Kidney (tissue), 14 donors: Measurements from ENCODE around the gene WDFY4. TPM values are rescaled to one million over a fixed set of nuclear protein-coding genes. Genes with fewer than 3 reads are reported as not detected.

Experiments used
- DNase-seq, 5 donors: peaks; one replicate each; pipeline ENCODE4 v3.0.0-alpha.2; 2013 to 2020
- FAIRE-seq: peaks from 2 replicates; lab custom pipeline; 2012; peaks lifted over from hg19 to GRCh38; lab: Jason Lieb, UNC
- H3K27ac ChIP-seq, 2 donors: one replicate each; pipeline ENCODE4 v1.7.0; 2013; ENCODE audit warnings: low read depth in 2 of 2, low read length in 2 of 2, inconsistent platforms in 1 of 2
- H3K27me3 ChIP-seq: one replicate; pipeline ENCODE4 v1.7.1; 2013; ENCODE audit warnings: low read length, inconsistent platforms; ENCODE audit not compliant: control insufficient read depth, insufficient read depth
- H3K36me3 ChIP-seq, 3 donors: one replicate each; pipeline versions ENCODE4 v1.7.0 to v1.7.1; 2013; ENCODE audit warnings: low read length in 3 of 3, control low read depth in 1 of 3, inconsistent platforms in 1 of 3; ENCODE audit not compliant: insufficient read depth in 3 of 3, control insufficient read depth in 2 of 3
- H3K4me1 ChIP-seq, 3 donors: one replicate each; pipeline versions ENCODE4 v1.7.0 to v1.7.1; 2013; ENCODE audit warnings: low read length in 3 of 3, inconsistent platforms in 1 of 3, low read depth in 1 of 3; ENCODE audit not compliant: control insufficient read depth in 2 of 3, insufficient read depth in 2 of 3
- H3K4me3 ChIP-seq, 3 donors: one replicate each; pipeline versions ENCODE4 v1.7.0 to v1.8.1; 2013; ENCODE audit warnings: low read length in 3 of 3, control low read depth in 1 of 3, inconsistent platforms in 1 of 3
- H3K9ac ChIP-seq, 3 donors: one replicate each; pipeline versions ENCODE4 v1.7.0 to v1.7.1; 2013; ENCODE audit warnings: low read length in 3 of 3, control low read depth in 1 of 3, inconsistent platforms in 1 of 3
- H3K9me3 ChIP-seq, 3 donors: one replicate each; pipeline versions ENCODE4 v1.7.0 to v1.7.1; 2013; ENCODE audit warnings: low read length in 3 of 3, control low read depth in 1 of 3, inconsistent platforms in 1 of 3; ENCODE audit not compliant: control insufficient read depth in 2 of 3, insufficient read depth in 1 of 3
- intact Hi-C: fragments of 100-400 bp; cut with DNase I; formaldehyde crosslinking; loops from one replicate; pipeline ENCODE4 v1.11.1; 2022
- polyA plus RNA-seq: library from polyadenylated mRNA; stranded (reverse); fragments of 350-450 nt; fragmentation: Illumina TruSeq; extraction: RNeasy Lipid Tissue Mini Kit (QIAGEN cat#74804); gene quantifications from one replicate; pipeline ENCODE4 v1.2.3, GENCODE V29; 2014; ENCODE audit warnings: low read depth, low replicate concordance; ENCODE audit not compliant: insufficient read depth
- total RNA-seq: library from RNA; stranded (reverse); fragmentation: NEBNext Ultra II Directional; extraction: Animal tissue kit (Norgen Biotek cat#: 25700); gene quantifications from one replicate; pipeline ENCODE4 v1.2.1, GENCODE V29; 2021
- TF ChIP-seq, protein P1 (sequence below): IDR thresholded peaks from 3 replicates; pipeline ENCODE4 v1.5.1; 2012; ENCODE audit warnings: mild to moderate bottlenecking, moderate library complexity, borderline replicate concordance; ENCODE audit not compliant: insufficient read depth; ENCODE audit errors: extremely low read depth
- donor health status: control.
- donor health status: control.
- donor health status: control.
- donor health status: control.
- donor health status: control.
- donor health status: DM: yes; HTN: yes; CAD: no.
- donor health status: Normal renal cell carcinoma (clear cell type).

Gene WDFY4
- total and polyA plus RNA-seq, 2 donors from 2014 or later, result 1.7 to 13.3 TPM

DNA sequence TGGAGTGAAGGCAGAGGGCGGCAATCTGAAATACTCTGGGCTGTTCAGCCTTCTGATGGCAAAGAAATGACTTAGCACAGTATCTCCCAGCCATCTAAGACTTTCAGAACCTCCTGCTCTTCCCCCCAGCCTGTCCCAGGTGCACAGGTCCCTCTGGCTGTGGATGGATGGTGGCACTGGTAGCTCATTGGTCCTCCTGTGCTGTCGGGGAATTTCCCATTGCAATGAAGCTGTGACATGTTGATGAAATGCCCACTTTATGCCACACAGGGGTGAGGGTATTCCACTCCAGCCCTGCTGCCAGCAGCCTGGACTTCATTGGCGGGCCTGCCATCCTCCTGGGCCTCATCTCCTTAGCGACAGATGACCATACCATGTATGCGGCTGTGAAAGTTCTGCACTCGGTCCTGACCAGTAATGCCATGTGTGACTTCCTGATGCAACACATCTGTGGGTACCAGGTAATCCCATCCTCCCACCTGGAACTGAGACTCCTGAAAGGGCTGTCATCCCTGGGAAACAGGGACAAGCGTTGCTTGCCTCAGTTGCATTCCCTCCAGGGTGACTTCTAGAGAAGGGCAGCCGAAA lies 105.9 kb downstream of the WDFY4 start:
- Histone ChIP-seq H3K9me3 (no peaks in the 10 kb centered on the region), H3K4me1 (peaks cover 0 to 2% (median 0%) of the 10 kb centered on the region in 3 donors), H3K27me3 (no peaks in the 10 kb centered on the region), H3K36me3 (no peaks in the 10 kb centered on the region), H3K9ac (no peak overlapping the region), H3K4me3 (no peak overlapping the region), H3K27ac (no peak overlapping the region)
- FAIRE-seq (no peak), DNase-seq (no peak)
- intact Hi-C loops, result no loop called here
- TF ChIP-seq, protein P1, sequence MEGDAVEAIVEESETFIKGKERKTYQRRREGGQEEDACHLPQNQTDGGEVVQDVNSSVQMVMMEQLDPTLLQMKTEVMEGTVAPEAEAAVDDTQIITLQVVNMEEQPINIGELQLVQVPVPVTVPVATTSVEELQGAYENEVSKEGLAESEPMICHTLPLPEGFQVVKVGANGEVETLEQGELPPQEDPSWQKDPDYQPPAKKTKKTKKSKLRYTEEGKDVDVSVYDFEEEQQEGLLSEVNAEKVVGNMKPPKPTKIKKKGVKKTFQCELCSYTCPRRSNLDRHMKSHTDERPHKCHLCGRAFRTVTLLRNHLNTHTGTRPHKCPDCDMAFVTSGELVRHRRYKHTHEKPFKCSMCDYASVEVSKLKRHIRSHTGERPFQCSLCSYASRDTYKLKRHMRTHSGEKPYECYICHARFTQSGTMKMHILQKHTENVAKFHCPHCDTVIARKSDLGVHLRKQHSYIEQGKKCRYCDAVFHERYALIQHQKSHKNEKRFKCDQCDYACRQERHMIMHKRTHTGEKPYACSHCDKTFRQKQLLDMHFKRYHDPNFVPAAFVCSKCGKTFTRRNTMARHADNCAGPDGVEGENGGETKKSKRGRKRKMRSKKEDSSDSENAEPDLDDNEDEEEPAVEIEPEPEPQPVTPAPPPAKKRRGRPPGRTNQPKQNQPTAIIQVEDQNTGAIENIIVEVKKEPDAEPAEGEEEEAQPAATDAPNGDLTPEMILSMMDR, result no peak

DNA sequence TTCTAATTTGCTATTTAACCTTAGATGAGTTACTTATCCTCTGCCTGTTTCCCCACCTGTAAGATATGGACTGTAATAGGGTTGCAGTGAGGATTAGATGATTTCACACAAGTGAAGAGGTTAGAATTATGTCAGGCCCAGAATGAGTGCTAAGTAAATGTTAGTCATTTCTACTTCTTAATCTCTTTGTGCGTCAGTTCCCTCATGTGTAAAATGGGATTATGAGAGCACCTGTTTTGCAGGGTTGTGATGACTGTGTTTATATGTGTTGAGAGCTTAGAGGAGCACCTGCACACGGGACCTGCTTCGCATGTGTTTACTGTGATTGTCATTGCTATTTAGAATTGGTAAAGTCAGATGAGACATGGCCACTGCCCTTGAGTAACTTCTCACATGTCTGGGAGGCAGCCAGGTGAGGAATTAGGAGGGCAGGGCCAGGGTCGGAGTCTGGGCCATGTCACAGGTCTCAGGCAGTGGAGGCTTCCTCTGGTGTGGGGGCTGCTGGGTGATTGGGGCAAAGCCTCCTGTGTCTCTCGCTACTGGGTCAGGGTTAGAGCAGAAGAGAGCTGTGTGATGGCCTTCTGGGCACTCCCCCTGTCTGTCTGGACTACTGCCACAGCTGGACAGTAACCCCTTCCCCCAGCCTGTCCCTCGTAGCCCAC lies 106.7 kb downstream of the WDFY4 start:
- peak in 1 of 5 donors; percentile 16 for DNase-seq
- Histone ChIP-seq H3K4me3 (no peak overlapping the region), H3K9ac (no peak overlapping the region), H3K9me3 (no peaks in the 10 kb centered on the region), H3K4me1 (peaks cover 0 to 2% (median 0%) of the 10 kb centered on the region in 3 donors), H3K27me3 (no peaks in the 10 kb centered on the region), H3K27ac (no peak overlapping the region), H3K36me3 (no peaks in the 10 kb centered on the region)
- TF ChIP-seq, protein P1, result no peak
- no peak for FAIRE-seq
- intact Hi-C loops, result no loop called here

DNA sequence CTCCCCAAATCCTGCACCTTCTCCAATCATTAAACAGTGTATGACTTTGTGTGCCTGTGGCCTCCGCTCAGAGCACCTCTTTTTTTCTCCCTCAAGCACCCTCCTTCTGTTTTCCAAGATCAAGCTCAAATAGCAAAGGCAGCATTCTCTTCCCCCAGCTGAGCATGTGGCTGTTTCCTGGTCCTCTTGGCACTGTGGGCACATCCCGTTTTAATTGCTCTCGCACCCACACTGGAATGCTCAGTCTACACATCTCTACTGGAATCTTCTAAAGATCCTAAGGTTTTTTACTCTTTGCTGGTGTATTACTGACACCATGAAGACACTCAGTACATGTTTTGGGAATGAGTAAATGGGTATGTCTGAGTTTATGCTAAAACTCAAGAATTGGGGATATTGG lies 107.4 kb downstream of the WDFY4 start:
- H3K9ac ChIP-seq, result no peak overlapping the region
- H3K4me1 ChIP-seq, result peaks cover 0 to 2% (median 0%) of the 10 kb centered on the region in 3 donors
- no peak overlapping the region for H3K4me3 ChIP-seq
- FAIRE-seq (no peak), DNase-seq (no peak)
- H3K36me3 ChIP-seq, result no peaks in the 10 kb centered on the region
- intact Hi-C loops, result no loop called here
- TF ChIP-seq, protein P1, result no peak
- H3K27ac ChIP-seq, result no peak overlapping the region
- no peaks in the 10 kb centered on the region for H3K9me3 ChIP-seq
- H3K27me3 ChIP-seq, result no peaks in the 10 kb centered on the region
